HG02973 (cell line): ENCODE measurements around the gene C3orf62.

Experiments used
- ATAC-seq: cut with Tn5 transposase; IDR thresholded peaks from one replicate; pipeline ENCODE4 v1.9.1; 2021; ENCODE audit warnings: moderate library complexity; ENCODE audit not compliant: unreplicated experiment

The C3orf62 gene

GRCh38 chr3:49276475-49277382 lies at the start of gene C3orf62:
C3orf62 (minus strand) TSS chr3:49277232; CDS start chr3:49276872, 360 bp downstream.
- no peak for ATAC-seq

GRCh38 chr3:49324768-49325167 lies 47.7 kb upstream of the C3orf62 start:
- ATAC-seq, result no peak

GRCh38 chr3:49316696-49317457 lies 39.8 kb upstream of the C3orf62 start:
- ATAC-seq, result no peak

DNA sequence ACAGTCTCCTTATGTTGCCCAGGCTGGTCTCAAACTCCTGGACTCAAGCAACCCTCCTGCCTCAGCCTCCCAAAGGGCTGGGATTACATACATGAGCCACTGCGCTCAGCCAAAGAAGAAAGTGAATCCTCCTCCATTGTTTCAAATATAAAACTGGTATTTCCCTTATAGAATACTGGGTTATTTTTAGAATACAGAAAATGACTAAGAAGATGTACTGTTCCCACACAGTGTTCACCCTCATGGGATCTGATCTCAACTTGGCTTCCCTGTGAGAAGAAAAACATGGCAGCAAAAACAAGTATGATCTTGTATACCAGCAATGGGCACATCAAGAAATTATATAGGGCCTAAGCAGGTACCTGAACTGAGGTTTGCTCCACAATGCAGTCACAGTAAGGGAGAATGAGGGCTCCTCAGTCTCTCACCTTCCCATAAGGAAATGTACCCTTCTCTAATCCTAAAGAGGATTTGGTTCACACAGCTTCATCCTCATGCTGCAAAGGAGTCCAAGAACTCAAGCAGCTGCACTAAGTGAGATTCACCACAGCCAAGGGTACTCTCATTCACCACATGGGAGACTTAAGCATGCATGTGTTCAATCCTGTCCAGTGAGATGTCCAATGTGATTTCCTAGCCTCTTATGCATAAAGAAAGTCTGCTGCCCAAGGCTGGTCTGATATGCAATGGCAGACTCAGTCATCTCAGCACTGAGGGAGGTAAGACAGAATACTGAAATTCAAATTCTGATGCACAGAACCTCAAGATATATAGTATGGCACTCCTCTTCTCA lies 37.1 kb upstream of the C3orf62 start:
- ATAC-seq, result no peak

- no peak for ATAC-seq
Observed at GRCh38 chr3:49311283-49311682, 34.3 kb upstream of the C3orf62 start.

GRCh38 chr3:49310677-49311076 lies 33.6 kb upstream of the C3orf62 start:
- no peak for ATAC-seq

GRCh38 chr3:49305608-49306007 lies 28.6 kb upstream of the C3orf62 start:
- ATAC-seq, result no peak

DNA sequence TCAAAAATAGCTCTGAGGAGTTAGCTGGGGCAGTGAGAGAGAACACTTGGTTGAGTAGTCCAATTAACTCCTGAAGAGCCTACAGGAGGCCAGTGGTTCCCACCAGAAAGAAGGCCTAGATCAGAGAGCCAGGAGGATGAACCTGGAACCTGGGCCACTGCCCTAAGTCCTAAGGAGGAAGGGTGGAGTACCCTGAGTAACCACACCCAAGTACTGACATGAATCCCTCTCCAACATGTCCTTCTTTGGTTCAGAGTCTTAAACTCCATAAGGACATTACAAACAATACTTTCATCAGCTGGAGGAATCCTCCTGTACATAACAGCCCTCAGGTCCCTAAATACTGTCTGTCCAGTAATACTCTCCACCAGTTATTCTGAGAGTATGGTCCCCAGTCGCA lies 25.6 kb upstream of the C3orf62 start:
- no peak for ATAC-seq

- no peak for ATAC-seq
Observed at GRCh38 chr3:49300595-49300994, 23.6 kb upstream of the C3orf62 start.

- ATAC-seq, result no peak
Observed at GRCh38 chr3:49298511-49298910, 21.5 kb upstream of the C3orf62 start.

- no peak for ATAC-seq
Observed at GRCh38 chr3:49296781-49297411, 19.9 kb upstream of the C3orf62 start.

- no peak for ATAC-seq
Observed at GRCh38 chr3:49295489-49296058, 18.5 kb upstream of the C3orf62 start.

DNA sequence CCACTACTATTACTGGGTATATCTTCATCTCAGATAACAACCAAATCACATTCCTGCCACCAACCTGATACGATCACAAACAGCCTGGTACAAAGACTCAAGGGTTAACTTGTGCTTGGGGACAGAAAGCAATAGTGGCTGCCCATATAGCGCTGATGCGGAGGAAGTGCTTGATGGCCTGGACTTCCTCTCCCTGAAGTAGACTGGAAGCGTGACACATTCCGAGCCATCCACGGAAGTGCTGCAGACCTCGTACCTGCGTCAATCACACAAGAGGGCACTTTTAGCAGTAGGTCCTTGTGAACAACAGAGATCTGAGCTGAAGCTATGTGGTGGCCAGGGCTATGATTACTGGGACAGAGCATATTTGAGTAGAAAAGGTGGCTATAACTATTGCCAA lies 17.3 kb upstream of the C3orf62 start:
- no peak for ATAC-seq

DNA sequence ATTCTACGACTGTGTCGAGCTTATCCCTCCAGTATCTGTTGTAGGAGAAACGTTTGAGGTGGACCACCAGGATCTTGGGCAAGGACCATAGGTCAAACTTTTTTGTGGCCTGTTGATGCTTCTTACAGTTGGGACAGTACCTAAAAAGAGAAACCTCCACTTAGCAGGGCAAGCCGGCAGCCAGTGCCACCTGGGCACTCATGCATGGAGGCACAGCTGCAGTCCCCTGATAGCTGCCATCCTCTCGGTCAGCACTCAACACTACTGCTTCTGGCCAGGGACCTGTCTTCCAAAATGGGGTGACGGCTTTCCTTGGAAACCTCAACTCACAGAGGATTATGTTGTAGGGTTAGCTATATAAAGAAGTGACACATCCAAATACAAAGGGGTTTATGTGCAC lies 7.0 kb upstream of the C3orf62 start:
- ATAC-seq, result no peak

DNA sequence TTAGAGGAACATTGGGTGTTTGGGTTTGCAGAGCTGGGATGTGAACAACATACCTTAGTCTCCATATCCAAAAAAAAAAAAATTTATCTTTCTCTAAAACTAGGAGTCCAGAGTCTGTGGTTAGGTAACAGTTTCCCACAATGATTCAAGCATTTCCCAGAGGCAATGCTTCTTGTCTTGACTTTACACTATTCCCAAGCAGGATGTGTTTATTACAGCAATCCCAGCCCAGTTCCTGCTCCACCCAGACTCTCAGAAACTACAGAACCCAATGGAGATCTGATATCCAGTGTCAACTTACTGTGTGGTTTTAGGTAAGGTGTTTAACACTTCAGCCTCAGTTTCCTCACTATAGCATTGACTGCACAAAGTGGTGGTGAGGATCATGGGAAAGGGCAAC lies 2.3 kb upstream of the C3orf62 start:
- ATAC-seq, result no peak

- no peak for ATAC-seq
Observed at GRCh38 chr3:49278548-49278947, 1.5 kb upstream of the C3orf62 start.

- no peak for ATAC-seq
Observed at GRCh38 chr3:49277383-49277775, 347 bp upstream of the C3orf62 start.

DNA sequence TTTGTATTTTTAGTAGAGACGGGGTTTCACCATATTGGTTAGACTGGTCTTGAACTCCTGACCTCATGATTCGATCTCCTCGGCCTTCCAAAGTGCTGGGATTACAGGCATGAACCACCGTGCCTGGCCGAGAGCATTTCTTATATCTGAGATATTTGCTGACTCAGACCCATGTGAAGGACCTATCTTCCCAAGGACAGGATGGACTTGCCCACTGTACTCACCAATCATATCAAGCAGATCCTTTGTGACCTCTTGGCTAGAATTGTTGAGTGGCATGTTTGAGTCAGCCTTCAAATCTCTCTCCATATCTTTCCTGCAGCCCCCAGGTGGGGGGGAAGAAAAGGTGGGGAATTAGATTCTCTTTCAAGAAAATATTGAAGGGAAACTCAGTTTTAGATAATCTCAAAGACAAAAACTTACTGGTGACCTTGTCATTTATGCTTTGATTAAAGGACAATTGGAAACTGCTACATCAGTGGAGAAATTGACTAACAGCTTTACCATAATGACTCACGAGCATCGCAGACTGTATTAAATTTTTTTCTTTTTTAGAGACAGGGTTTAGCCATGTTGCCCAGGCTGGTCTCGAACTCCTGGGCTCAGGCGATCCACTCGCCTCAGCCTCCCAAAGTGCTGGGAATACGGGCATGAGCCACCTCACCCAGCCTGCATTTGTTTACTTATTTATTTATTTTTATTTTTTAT lies 3.1 kb downstream of the C3orf62 start:
- ATAC-seq, result no peak

DNA sequence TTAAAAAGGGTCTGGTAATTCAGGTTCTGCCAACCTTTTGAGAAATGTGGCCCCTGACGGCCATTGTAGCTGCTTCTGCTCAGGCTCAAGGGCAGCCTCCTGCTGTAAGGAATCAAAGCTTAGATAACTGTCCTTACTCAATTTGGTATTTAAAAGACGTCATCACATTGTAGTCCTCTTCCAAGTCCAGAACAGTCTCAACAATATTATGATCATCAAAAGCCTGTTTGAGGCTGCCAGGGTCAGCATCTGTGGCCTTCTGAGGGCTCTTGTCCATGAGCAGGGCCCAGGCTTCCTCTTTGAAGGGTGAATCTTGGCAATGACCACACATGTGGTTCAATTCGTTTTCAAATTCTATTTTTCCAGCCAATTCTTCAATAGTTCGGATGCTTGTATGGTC lies 6.0 kb downstream of the C3orf62 start:
- ATAC-seq, result no peak

DNA sequence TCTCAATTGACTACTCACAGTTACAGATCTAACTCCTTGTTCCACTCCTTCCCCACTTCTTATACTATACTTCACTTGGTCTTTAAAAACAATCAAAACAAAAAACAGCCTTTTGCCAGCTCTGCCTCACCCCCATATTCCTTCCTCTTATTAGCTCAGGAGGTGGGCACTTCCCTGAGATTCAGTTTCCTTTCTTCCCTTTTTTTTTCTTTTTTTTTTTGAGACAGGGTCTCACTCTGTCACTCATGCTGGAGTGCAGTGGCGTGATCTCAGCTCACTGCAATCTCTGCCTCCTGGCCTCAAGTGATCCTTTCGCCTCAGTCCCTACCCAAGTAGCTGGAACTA lies 6.9 kb downstream of the C3orf62 start:
- ATAC-seq, result no peak
